Colon (tissue), 2 donors: Measurements from ENCODE around the gene CHD5.
"Not testable (repeated sequence)": the region's sequence is repeated elsewhere in the genome, so short reads cannot be mapped to it uniquely, and the experiment has no call there.

Experiments
- FAIRE-seq: peaks from 2 replicates; lab custom pipeline; 2012; peaks lifted over from hg19 to GRCh38; lab: Jason Lieb, UNC
- donor health status: control.
- donor health status: control.

Gene CHD5

GRCh38 chr1:6083801-6084446 lies 96.2 kb downstream of the CHD5 start:
- no peak for FAIRE-seq

GRCh38 chr1:6083385-6083784 lies 96.7 kb downstream of the CHD5 start:
- no peak for FAIRE-seq

- FAIRE-seq = no peak
Measured at GRCh38 chr1:6082430-6082971, 97.6 kb downstream of the CHD5 start.

DNA sequence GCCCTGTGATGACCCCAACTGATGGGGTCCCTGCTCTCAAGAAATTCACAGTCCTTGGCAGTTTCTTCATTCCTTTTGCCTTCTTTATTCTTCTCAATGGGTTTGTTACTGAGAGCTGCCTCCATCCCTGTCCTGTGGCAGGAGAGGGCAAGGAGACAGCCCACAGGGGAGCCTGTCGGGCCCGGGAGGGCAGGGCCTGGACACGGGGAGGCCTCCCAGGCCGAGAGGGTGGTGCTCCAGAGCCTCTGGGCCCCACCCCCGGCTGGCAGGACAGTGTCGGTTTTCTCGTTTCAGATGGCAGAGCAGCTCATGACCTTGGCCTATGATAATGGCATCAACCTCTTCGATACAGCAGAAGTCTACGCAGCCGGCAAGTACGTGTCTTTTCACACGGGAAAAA lies 98.2 kb downstream of the CHD5 start:
- no peak for FAIRE-seq

DNA sequence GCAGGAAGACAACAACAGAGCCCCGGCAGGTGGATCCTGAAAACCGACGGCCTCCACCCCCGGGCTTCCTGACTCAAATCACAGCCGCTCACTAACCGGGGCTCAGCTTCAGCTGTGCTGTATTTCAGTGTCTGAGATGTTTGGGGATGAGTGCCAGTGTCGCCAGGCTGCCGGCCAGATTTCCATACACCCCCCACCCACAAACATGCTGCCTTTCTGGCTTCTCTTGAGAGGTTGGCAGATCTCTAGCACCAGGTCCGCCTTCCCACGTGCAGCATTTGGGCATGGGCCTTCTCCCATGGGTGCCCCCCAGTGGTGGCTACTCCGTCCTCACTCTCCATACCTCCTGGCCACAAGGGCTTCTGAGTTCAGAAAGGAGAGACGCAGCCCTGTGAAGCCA lies 99.7 kb downstream of the CHD5 start:
- FAIRE-seq = no peak

GRCh38 chr1:6077919-6078318 lies 102.2 kb downstream of the CHD5 start:
- no peak for FAIRE-seq

GRCh38 chr1:6077506-6077905 lies 102.6 kb downstream of the CHD5 start:
- FAIRE-seq = no peak

GRCh38 chr1:6077061-6077460 lies 103.1 kb downstream of the CHD5 start:
- not testable (repeated sequence) for FAIRE-seq

GRCh38 chr1:6075748-6076147 lies 104.4 kb downstream of the CHD5 start:
- FAIRE-seq = no peak

DNA sequence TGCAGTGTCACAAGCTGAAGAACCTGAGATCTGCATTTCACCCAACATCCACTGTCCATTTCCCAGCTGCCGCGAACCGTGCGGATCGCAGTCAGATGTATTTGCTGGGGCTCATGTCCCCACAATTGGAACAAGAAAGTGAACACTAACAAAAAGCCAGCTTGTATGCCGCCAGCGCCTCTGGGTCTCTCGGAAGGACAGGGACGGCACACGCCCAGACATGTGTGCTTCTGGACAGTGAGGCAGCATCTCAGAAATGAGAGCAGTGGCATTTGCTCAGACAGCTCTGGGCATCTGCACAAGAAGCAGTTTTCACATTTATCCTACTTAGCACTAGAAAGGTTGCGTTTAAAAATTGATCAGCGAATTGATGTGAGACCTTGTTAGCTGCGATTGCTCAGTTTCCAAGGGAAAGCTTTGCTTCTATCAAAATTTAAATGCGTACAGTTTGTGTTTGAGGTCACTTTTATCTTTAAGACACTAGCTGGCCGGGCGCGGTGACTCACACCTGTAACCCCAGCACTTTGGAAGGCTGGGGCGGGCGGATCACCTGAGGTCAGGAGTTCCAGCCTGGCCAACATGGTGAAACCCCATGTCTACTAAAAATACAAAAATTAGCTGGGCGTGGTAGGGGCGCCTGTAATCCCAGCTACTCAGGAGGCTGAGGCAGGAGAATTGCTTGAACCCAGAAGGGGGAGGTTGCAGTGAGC lies 105.8 kb downstream of the CHD5 start:
- no peak for FAIRE-seq

DNA sequence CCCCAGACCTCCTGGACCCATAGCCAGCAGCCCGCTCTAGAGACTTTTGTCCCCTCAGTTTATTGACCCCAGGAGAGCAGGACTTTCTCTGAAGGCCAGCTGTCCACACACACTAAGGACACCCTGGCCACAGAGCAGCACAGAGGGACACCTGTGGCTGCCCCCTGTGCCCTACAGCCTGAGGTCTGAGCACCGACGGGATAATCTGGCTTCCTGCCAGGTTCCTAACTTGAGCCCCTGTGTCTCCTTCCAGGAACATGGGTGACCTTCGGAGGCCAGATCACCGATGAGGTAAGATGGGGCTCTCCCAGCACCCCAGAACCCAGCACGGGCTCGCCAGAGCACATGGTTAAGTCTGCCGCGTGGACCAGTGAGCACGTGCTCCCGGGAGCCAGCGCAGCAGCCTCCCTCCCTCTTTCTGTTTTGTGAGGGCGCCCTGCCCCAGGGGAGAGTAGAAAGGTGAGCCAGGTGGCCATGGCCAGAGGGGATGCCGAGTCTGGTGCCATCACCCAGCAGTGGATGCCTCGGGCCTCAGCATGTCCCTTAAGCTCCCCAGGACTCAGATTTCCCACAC lies 106.6 kb downstream of the CHD5 start:
- no peak for FAIRE-seq

GRCh38 chr1:6072774-6073479 lies 107.2 kb downstream of the CHD5 start:
- no peak for FAIRE-seq

GRCh38 chr1:6071219-6071618 lies 108.9 kb downstream of the CHD5 start:
- FAIRE-seq = no peak

DNA sequence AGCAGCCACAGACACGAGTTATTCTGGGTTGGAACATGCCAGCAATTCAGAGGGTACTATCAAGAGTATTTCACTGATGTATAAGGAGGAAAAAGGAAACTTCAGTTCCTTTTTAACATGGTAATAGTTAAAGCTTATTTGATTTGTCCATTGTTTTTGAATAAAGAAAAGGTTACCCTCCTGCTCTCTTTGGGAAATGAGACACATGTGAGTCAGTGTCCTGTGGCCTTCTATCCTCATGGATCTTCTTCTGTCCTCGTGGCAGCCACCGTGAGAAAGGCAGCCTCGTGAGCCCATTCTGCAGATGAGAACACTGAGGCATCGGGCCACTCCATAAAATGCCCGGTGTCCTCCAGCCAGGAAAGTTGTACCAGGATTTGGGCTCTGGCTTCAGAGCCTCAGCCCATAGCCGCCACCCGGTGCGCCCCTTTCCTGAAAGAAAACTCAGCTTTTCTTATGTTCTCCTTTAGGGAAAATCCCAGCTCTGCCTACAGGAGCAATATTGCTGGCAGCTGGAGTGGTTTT lies 109.6 kb downstream of the CHD5 start:
- no peak for FAIRE-seq

- no peak for FAIRE-seq
Measured at GRCh38 chr1:6069573-6069972, 110.5 kb downstream of the CHD5 start.

DNA sequence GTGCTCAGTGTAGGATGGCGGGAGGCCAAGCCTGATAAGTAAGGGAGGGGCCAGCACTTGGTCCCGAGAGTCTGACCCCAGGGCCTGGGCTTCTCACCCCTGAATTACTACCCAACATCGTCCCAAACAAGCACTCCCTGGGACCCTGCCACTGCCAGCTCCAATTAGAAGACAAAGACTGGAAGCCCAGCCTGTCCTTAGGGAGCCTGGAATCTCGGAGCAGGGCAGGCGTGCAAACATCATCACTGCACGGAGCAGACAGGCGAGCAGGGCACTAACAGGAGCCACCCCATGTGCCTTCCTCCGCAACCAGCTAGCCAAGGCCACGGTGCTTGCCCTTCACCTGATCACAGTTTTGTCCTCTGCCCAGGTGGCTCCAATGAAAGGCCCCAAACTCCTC lies 111.2 kb downstream of the CHD5 start:
- no peak for FAIRE-seq

- FAIRE-seq = no peak
Measured at GRCh38 chr1:6068073-6068472, 112.0 kb downstream of the CHD5 start.

GRCh38 chr1:6066680-6067079 lies 113.4 kb downstream of the CHD5 start:
- FAIRE-seq = no peak

GRCh38 chr1:6065093-6065858 lies 114.8 kb downstream of the CHD5 start:
- no peak for FAIRE-seq

DNA sequence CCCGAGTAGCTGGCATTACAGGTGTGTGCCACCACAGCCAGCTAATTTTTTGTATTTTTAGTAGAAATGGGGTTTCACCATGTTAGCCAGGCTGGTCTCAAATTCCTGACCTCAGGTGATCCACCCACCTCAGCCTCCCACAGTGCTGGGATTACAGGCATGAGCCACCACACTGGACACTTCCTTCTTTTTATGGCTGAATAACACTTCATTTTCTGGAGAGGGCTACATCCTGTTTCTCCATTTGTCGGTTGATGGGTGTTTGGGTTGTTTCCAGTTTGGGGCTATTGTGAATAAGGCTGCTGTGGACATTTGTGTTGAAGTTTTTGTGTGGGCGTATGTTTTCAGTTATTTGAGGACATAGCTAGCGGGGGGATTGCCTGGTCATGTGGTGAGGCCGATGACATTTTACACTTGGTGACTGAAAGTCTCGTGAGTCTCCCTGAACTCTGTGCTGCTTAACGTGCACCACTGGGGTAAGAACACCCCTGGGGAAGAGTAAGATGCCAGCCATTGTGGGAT lies 116.5 kb downstream of the CHD5 start:
- not testable (repeated sequence) for FAIRE-seq

DNA sequence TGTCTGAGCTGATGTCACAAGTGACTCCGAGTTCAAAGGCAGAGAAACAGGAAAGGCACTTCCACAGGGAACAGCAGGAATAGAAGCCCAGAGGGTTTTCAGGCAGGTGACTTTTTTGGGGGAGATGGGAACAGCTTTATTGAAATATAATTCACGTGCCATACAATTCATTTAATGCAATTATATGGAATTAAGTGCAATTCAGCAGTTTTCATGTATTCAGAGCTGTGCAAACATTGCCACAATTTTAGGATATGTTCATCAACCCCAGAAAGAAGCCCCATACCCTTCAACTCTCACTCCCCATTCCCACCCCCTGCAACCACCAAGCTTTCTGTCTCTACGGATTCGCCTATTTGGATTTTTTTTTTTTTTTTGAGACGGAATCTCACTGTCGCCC lies 117.5 kb downstream of the CHD5 start:
- FAIRE-seq = no peak

DNA sequence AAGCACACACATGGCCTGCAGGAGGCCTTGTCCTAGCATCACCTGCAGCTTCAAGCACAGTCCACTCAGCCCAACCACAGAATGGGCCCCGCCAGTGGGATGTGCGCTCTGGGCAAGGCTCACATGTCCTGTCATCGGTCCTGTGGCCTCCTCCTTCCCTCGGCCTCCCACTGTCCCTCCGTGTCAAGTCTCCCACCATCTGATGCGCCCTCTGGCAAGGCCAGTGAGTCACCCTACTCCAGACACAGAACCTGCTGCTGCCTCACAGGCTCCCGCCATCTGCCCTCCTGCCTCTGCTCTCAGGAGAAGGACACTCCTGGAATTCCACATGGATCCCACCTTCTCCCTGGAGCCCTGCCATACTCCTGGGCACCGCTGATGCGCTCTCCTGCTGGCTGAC lies 120.3 kb downstream of the CHD5 start:
- FAIRE-seq = no peak
